ENCODE data around the gene AKIRIN1.

DNA sequence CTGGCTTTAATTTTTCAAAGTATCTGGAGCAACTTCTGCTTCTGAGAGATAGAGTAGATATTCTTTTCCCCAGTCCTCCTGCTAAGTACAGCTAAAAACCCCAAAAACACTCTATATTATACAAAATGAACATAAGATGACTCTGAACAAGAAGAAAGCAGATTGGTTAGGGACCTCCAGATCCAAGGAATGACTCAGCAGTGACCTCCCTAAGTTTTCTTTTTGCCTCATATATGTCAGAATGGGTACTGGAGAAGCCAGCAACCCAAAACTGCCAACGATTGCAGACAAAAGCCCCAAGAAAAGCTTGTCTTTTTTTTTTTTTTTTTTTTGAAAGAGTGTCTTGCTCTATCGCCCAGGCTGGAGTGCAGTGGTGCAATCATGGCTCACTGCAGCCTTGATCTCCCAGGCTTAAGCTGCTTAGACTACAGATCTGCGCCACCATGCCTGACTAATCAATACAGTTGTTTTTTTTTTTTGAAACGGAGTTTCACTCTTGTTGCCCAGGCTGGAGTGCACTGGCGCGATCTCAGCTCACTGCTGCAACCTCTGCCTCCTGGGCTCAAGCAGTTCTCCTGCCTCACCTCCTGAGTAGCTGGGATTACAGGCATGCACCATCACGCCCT, 57.8 kb downstream of the AKIRIN1 start:
- TF ChIP-seq, protein P1, sequence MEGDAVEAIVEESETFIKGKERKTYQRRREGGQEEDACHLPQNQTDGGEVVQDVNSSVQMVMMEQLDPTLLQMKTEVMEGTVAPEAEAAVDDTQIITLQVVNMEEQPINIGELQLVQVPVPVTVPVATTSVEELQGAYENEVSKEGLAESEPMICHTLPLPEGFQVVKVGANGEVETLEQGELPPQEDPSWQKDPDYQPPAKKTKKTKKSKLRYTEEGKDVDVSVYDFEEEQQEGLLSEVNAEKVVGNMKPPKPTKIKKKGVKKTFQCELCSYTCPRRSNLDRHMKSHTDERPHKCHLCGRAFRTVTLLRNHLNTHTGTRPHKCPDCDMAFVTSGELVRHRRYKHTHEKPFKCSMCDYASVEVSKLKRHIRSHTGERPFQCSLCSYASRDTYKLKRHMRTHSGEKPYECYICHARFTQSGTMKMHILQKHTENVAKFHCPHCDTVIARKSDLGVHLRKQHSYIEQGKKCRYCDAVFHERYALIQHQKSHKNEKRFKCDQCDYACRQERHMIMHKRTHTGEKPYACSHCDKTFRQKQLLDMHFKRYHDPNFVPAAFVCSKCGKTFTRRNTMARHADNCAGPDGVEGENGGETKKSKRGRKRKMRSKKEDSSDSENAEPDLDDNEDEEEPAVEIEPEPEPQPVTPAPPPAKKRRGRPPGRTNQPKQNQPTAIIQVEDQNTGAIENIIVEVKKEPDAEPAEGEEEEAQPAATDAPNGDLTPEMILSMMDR (IDR thresholded peaks at IDR 0.05): no peak
- TF ChIP-seq POLR2A (IDR thresholded peaks at IDR 0.05): no peak
